ENCODE measurements around the gene LDLRAD4.

DNA sequence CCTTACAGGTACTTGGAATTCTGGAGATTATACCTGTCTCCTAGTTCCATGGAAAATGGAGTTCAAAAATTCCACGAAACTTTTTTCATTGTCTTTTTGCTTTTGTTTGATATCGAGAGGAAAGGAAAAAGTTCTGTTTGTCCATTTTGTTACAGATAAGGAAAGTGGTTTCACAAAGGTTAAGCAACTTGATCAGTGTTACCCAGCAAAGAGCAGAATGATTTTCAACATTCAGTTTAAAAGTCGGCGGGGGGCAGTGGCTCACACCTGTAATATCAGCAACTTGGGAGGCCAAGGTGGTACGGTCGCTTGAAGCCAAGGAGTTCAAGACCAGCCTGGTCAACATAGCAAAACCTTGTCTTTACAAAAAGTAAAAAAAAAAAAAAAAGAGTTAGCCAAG lies 118.8 kb downstream of the LDLRAD4 start:
- TF ChIP-seq, protein P1, sequence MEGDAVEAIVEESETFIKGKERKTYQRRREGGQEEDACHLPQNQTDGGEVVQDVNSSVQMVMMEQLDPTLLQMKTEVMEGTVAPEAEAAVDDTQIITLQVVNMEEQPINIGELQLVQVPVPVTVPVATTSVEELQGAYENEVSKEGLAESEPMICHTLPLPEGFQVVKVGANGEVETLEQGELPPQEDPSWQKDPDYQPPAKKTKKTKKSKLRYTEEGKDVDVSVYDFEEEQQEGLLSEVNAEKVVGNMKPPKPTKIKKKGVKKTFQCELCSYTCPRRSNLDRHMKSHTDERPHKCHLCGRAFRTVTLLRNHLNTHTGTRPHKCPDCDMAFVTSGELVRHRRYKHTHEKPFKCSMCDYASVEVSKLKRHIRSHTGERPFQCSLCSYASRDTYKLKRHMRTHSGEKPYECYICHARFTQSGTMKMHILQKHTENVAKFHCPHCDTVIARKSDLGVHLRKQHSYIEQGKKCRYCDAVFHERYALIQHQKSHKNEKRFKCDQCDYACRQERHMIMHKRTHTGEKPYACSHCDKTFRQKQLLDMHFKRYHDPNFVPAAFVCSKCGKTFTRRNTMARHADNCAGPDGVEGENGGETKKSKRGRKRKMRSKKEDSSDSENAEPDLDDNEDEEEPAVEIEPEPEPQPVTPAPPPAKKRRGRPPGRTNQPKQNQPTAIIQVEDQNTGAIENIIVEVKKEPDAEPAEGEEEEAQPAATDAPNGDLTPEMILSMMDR (IDR thresholded peaks at IDR 0.05), result no peak
- no peak for TF ChIP-seq POLR2A (IDR thresholded peaks at IDR 0.05)
